MM.1S (cell line): ENCODE data around the gene ARMC9.

Experiments
- EZH2 ChIP-seq: fragments of 300-600 bp; sonication (generic); optimal IDR thresholded peaks from 2 replicates; pipeline ENCODE3; 2017; ENCODE audit warnings: low read depth, mild to moderate bottlenecking, antibody characterized with exemption, low read length, mixed read lengths
- EZH2phosphoT487 ChIP-seq: fragments of 300-600 bp; sonication (generic); IDR thresholded peaks from 2 replicates; pipeline ENCODE4 v1.6.1; 2018; ENCODE audit warnings: antibody characterized with exemption, low read length
- TF ChIP-seq, protein P1 (sequence below): fragments of 300-600 bp; sonication (generic); IDR thresholded peaks from 2 replicates; pipeline ENCODE4 v1.5.1; 2016; ENCODE audit warnings: antibody characterized with exemption, low read length, mixed read lengths

DNA sequence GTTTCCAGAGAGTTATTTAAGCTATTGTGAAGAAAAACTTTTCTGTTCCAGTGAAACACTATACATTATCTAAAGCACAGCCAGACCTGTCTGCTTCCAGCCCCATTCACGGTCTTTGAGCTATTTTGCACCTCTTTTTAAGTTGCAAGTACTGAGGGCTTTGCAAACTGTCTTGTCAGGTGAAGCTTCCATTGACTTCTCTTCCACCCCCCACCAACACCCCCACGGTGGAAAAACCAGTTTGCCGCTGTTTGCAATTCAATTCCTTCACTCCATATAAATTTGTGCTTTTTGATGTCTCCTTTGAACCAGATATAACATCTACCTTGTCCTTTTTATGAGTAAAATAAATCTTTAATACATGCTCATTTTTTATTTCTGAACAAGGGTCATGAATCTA, 212.8 kb downstream of the ARMC9 start:
- TF ChIP-seq, protein P1, sequence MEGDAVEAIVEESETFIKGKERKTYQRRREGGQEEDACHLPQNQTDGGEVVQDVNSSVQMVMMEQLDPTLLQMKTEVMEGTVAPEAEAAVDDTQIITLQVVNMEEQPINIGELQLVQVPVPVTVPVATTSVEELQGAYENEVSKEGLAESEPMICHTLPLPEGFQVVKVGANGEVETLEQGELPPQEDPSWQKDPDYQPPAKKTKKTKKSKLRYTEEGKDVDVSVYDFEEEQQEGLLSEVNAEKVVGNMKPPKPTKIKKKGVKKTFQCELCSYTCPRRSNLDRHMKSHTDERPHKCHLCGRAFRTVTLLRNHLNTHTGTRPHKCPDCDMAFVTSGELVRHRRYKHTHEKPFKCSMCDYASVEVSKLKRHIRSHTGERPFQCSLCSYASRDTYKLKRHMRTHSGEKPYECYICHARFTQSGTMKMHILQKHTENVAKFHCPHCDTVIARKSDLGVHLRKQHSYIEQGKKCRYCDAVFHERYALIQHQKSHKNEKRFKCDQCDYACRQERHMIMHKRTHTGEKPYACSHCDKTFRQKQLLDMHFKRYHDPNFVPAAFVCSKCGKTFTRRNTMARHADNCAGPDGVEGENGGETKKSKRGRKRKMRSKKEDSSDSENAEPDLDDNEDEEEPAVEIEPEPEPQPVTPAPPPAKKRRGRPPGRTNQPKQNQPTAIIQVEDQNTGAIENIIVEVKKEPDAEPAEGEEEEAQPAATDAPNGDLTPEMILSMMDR, result no peak
- no peak for TF ChIP-seq EZH2phosphoT487
- no peak for TF ChIP-seq EZH2
